Neural cell (in vitro differentiated cells): ENCODE results near the gene NPTXR.

Source experiments
- EP300 ChIP-seq: fragments of 450-650 bp; conservative IDR thresholded peaks from 2 replicates; pipeline ENCODE4 v1.6.1; 2014; ENCODE audit warnings: antibody characterized with exemption, mild to moderate bottlenecking, moderate library complexity; ENCODE audit not compliant: poor library complexity, severe bottlenecking
- POLR2AphosphoS5 ChIP-seq: IDR thresholded peaks from 2 replicates; pipeline ENCODE4 v1.6.1; 2012
- TF ChIP-seq, protein P1 (sequence below): fragments of 450-650 bp; IDR thresholded peaks from 2 replicates; pipeline ENCODE4 v1.5.1; 2014; ENCODE audit warnings: antibody characterized with exemption, mild to moderate bottlenecking, moderate library complexity; ENCODE audit not compliant: poor library complexity, severe bottlenecking

DNA sequence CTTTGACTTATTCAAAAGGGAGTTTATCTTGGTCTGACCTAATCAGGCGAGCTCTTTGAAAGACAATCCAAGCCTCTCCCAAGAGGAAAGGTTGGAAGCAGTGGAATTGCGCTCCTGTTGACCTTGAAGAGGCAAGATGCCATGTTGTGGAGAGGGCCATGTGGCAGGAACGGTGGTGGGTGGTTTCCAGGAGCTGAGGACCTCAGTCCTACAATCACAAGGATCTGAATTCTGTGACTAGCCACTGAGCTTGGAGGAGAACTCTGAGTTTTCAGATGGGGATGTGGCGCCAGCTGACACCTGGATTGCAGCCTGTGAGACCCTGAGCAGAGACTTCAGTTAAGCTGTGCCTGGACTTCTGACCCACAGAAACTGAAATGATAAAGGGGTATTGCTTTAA, 34.2 kb upstream of the NPTXR start:
- TF ChIP-seq EP300 (no peak), POLR2AphosphoS5 (no peak)
- TF ChIP-seq, protein P1, sequence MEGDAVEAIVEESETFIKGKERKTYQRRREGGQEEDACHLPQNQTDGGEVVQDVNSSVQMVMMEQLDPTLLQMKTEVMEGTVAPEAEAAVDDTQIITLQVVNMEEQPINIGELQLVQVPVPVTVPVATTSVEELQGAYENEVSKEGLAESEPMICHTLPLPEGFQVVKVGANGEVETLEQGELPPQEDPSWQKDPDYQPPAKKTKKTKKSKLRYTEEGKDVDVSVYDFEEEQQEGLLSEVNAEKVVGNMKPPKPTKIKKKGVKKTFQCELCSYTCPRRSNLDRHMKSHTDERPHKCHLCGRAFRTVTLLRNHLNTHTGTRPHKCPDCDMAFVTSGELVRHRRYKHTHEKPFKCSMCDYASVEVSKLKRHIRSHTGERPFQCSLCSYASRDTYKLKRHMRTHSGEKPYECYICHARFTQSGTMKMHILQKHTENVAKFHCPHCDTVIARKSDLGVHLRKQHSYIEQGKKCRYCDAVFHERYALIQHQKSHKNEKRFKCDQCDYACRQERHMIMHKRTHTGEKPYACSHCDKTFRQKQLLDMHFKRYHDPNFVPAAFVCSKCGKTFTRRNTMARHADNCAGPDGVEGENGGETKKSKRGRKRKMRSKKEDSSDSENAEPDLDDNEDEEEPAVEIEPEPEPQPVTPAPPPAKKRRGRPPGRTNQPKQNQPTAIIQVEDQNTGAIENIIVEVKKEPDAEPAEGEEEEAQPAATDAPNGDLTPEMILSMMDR = no peak
